SK-N-SH (cell line): ENCODE results near the gene ETHE1. TPM values are rescaled to one million over a fixed set of nuclear protein-coding genes. Genes with fewer than 3 reads are reported as not detected.

Source experiments
- CTCF ChIA-PET: fragments of 300-600, 350-600 bp; formaldehyde crosslinking; extraction: SDS; loops from one replicate; lab custom pipeline; 2021; lab: Yijun Ruan, JAX
- POLR2A ChIA-PET: fragments of 350-600 bp; sonication (Branson Sonifier 250); formaldehyde crosslinking; extraction: SDS; loops from one replicate; lab custom pipeline; 2020; ENCODE audit warnings: antibody characterized with exemption, inconsistent platforms; lab: Yijun Ruan, JAX
- DNase-seq: peaks from one replicate; pipeline ENCODE4 v3.0.0; 2012
- H2AFZ ChIP-seq: fragments of 200-600 bp; sonication (generic); 2 replicates; pipeline ENCODE4 v1.8.1; 2016; ENCODE audit warnings: antibody characterized with exemption, mild to moderate bottlenecking, low read depth
- H3F3A ChIP-seq: fragments of 200-600 bp; sonication (generic); replicated peaks from 2 replicates; pipeline ENCODE3; 2016; ENCODE audit warnings: antibody characterized with exemption, mild to moderate bottlenecking; ENCODE audit not compliant: insufficient read depth
- H3K27ac ChIP-seq, 2 experiments: fragments of 200-500 bp in 1 of 2; fragments of 200-600 bp in 1 of 2; sonication (Bioruptor generic) in 1 of 2; sonication (generic), shearing (Covaris generic) in 1 of 2; 2 replicates each; pipeline versions ENCODE4 v1.5.1 to v1.6.1; 2014 to 2016; ENCODE audit warnings: low read depth in 2 of 2, inconsistent platforms in 1 of 2, low read length in 1 of 2, mild to moderate bottlenecking in 1 of 2, mixed read lengths in 1 of 2
- H3K27me3 ChIP-seq: fragments of 200-600 bp; sonication (generic), shearing (Covaris generic); 2 replicates; pipeline ENCODE4 v1.6.1; 2016; ENCODE audit warnings: mixed run types; ENCODE audit not compliant: insufficient read depth
- H3K36me3 ChIP-seq, 2 experiments: fragments of 200-500 bp in 1 of 2; fragments of 200-600 bp in 1 of 2; sonication (Bioruptor generic) in 1 of 2; sonication (generic) in 1 of 2; replicated peaks in 1 of 2; 2 replicates each; pipeline versions ENCODE3 to v1.5.1; 2014 to 2016; ENCODE audit warnings: low read length in 1 of 2, mild to moderate bottlenecking in 1 of 2; ENCODE audit not compliant: insufficient read depth in 2 of 2, control insufficient read depth in 1 of 2
- H3K4me1 ChIP-seq, 2 experiments: fragments of 200-500 bp in 1 of 2; fragments of 200-600 bp in 1 of 2; sonication (Bioruptor generic) in 1 of 2; sonication (generic), shearing (Covaris generic) in 1 of 2; 2 replicates each; pipeline versions ENCODE4 v1.5.1 to v1.6.1; 2014 to 2016; ENCODE audit warnings: low read depth in 1 of 2, low read length in 1 of 2, mixed run types in 1 of 2; ENCODE audit not compliant: insufficient read depth in 2 of 2, control insufficient read depth in 1 of 2
- H3K4me2 ChIP-seq: fragments of 200-600 bp; sonication (generic), shearing (Covaris generic); 2 replicates; pipeline ENCODE4 v1.6.1; 2017; ENCODE audit warnings: mixed run types
- H3K4me3 ChIP-seq, 2 experiments: fragments of 200-500 bp in 1 of 2; fragments of 200-600 bp in 1 of 2; sonication (Bioruptor generic) in 1 of 2; sonication (generic), shearing (Covaris generic) in 1 of 2; 2 replicates each; pipeline versions ENCODE4 v1.5.1 to v1.8.1; 2014 to 2016; ENCODE audit warnings: low read depth in 2 of 2, inconsistent platforms in 1 of 2, low read length in 1 of 2, mild to moderate bottlenecking in 1 of 2, mixed read lengths in 1 of 2, moderate library complexity in 1 of 2
- H3K79me2 ChIP-seq: fragments of 200-600 bp; sonication (generic); 2 replicates; pipeline ENCODE4 v1.8.1; 2017; ENCODE audit warnings: mild to moderate bottlenecking; ENCODE audit not compliant: insufficient read depth
- H3K9ac ChIP-seq: fragments of 200-600 bp; sonication (generic); 2 replicates; pipeline ENCODE4 v1.6.1; 2017; ENCODE audit warnings: mixed run types
- H3K9me2 ChIP-seq: fragments of 200-600 bp; sonication (generic); 2 replicates; pipeline ENCODE4 v1.6.1; 2017; ENCODE audit warnings: mixed run types
- H3K9me3 ChIP-seq: fragments of 200-600 bp; sonication (generic); 2 replicates; pipeline ENCODE4 v1.6.1; 2017; ENCODE audit warnings: mixed run types, mild to moderate bottlenecking, moderate library complexity
- H4K20me1 ChIP-seq: fragments of 200-600 bp; sonication (generic); 2 replicates; pipeline ENCODE4 v1.6.1; 2017; ENCODE audit warnings: mild to moderate bottlenecking, mixed run types; ENCODE audit not compliant: insufficient read depth
- CHD2 ChIP-seq: fragments of 150-350 bp; IDR thresholded peaks from 2 replicates; pipeline ENCODE4 v1.6.1; 2018; ENCODE audit warnings: low read length; ENCODE audit not compliant: partially characterized antibody
- CTCF ChIP-seq: fragments of 200-600 bp; sonication (generic); IDR thresholded peaks from 2 replicates; pipeline ENCODE4 v1.6.1; 2017; ENCODE audit warnings: antibody characterized with exemption, mild to moderate bottlenecking, moderate library complexity
- GABPA ChIP-seq: IDR thresholded peaks from 2 replicates; pipeline ENCODE4 v1.4.0; 2012; ENCODE audit warnings: low read depth, mild to moderate bottlenecking
- GATA2 ChIP-seq: sonication (generic); formaldehyde crosslinking; IDR thresholded peaks from 2 replicates; pipeline ENCODE4 v1.5.0; 2020; ENCODE audit warnings: mild to moderate bottlenecking, missing genetic modification reagents
- MAX ChIP-seq: IDR thresholded peaks from 2 replicates; pipeline ENCODE4 v1.4.0; 2012; ENCODE audit warnings: low read depth
- MXI1 ChIP-seq: IDR thresholded peaks from 2 replicates; pipeline ENCODE4 v1.6.1; 2012; ENCODE audit warnings: mild to moderate bottlenecking, low read depth, low read length, improper control_type of control experiment
- NFIC ChIP-seq: IDR thresholded peaks from 2 replicates; pipeline ENCODE4 v1.4.0; 2012; ENCODE audit warnings: borderline replicate concordance
- NRF1 ChIP-seq: IDR thresholded peaks from 2 replicates; pipeline ENCODE4 v1.6.1; 2012; ENCODE audit warnings: low read depth, mild to moderate bottlenecking, low read length
- PBX3 ChIP-seq: IDR thresholded peaks from 2 replicates; pipeline ENCODE4; 2012
- POLR2AphosphoS5 ChIP-seq: IDR thresholded peaks from 2 replicates; pipeline ENCODE4 v1.6.1; 2012; ENCODE audit warnings: low read depth, low read length
- RFX5 ChIP-seq: IDR thresholded peaks from 2 replicates; pipeline ENCODE4 v1.6.1; 2012; ENCODE audit warnings: mild to moderate bottlenecking, improper control_type of control experiment, low read length
- RXRA ChIP-seq: IDR thresholded peaks from 2 replicates; pipeline ENCODE4 v1.4.0; 2012; ENCODE audit warnings: low read depth, mild to moderate bottlenecking, borderline replicate concordance
- SIN3A ChIP-seq: IDR thresholded peaks from 2 replicates; pipeline ENCODE4 v1.6.1; 2012; ENCODE audit warnings: low read depth, mild to moderate bottlenecking, low read length, moderate library complexity, borderline replicate concordance
- SMC3 ChIP-seq: IDR thresholded peaks from 2 replicates; pipeline ENCODE4 v1.6.1; 2012; ENCODE audit warnings: low read depth, low read length, improper control_type of control experiment
- WGBS: methylation state at CpG from one replicate; pipeline ENCODE4 v1.1.6; 2017; ENCODE audit warnings: low lambda C conversion rate; 5-methylcytosine and 5-hydroxymethylcytosine counted together
- polyA plus RNA-seq, 3 experiments: library from polyadenylated mRNA; depleted of rRNA; stranded (reverse); fragments of >200 nt; gene quantifications; 2 replicates each; pipeline ENCODE4 v1.2.3, GENCODE V29; 2012
- TF ChIP-seq, protein P1 (sequence below): fragments of 150-350 bp; IDR thresholded peaks from 2 replicates; pipeline ENCODE4 v1.6.1; 2016; ENCODE audit warnings: mild to moderate bottlenecking, low read depth, low read length

The ETHE1 gene
- polyA plus RNA-seq, 1 of the 3 experiments (the other 2 are of a cell fraction), result 86.2 TPM

DNA sequence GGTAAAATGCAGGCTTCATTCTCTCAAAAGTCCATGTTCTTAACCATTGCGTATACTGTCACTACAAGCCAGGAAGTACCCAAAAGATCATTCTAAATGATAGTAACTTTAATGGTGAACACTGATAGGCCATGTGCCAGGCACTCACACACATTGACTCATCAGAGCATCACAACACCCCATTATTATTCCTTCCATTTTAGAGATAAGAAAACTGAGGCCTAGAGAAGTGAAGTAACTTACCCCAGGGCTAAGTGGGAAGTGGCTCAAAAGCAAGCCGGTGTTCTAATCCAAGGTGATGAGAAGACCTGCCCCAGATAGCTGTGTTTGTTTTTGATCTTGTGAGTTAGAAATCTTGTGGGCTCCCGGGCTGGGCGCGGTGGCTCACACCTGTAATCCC is 21.1 kb downstream of the ETHE1 start:
- Histone ChIP-seq H2AFZ (no peak overlapping the region), H3K9me2 (no peaks in the 10 kb centered on the region), H3F3A (peaks cover 13% of the 10 kb centered on the region), H3K4me2 (no peak overlapping the region), H4K20me1 (no peaks in the 10 kb centered on the region), H3K4me1 (peaks cover 3 to 4% of the 10 kb centered on the region in 2 experiments; a peak in 1 of 4 replicates), H3K9me3 (no peaks in the 10 kb centered on the region), H3K27me3 (no peaks in the 10 kb centered on the region), H3K9ac (no peak overlapping the region), H3K4me3 (no peak overlapping the region), H3K79me2 (no peaks in the 10 kb centered on the region), H3K36me3 (peaks cover 7 to 10% of the 10 kb centered on the region in 2 experiments), H3K27ac (no peak overlapping the region)
- no peak for TF ChIP-seq GATA2 (CRISPR knock-in tag)
- TF ChIP-seq PBX3, result no peak
- TF ChIP-seq, protein P1, sequence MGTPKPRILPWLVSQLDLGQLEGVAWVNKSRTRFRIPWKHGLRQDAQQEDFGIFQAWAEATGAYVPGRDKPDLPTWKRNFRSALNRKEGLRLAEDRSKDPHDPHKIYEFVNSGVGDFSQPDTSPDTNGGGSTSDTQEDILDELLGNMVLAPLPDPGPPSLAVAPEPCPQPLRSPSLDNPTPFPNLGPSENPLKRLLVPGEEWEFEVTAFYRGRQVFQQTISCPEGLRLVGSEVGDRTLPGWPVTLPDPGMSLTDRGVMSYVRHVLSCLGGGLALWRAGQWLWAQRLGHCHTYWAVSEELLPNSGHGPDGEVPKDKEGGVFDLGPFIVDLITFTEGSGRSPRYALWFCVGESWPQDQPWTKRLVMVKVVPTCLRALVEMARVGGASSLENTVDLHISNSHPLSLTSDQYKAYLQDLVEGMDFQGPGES, result no peak
- no peak for TF ChIP-seq MXI1
- no peak for TF ChIP-seq POLR2AphosphoS5
- CTCF ChIA-PET, result interaction anchor here (1.7 to 4.3 kb wide), 3 partner anchors 13 to 59 kb away, joined by 6 to 42 read pairs (median 22); no protein-coding TSS in a partner anchor
- POLR2A ChIA-PET, result no interaction called here
- WGBS, result 98% methylated on average over 5 of the region's 5 CpGs
- no peak for DNase-seq

DNA sequence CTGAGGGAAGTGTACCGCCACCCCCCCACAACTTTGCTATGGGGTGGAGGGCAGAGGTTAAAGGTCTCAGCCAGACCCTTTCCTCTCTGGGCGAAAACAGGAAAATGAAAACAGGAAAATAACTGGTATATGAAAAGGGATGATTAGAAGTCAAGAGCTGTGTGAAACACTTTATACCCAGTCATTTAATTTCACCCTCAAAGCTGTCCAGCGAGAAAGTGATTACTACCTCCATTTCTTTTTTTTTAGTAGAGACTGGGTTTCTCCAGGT is 21.9 kb downstream of the ETHE1 start:
- no peak for TF ChIP-seq RXRA
- Histone ChIP-seq H3K9me3 (no peaks in the 10 kb centered on the region), H3K4me2 (0 out of 2 replicates have a peak overlapping the region, but pooled peaks have one; percentile 97), H3K9ac (peak overlapping the region; percentile 81; the same call in 1 of the 2 replicates), H3K79me2 (no peaks in the 10 kb centered on the region), H3K36me3 (peaks cover 4 to 6% of the 10 kb centered on the region in 2 experiments), H3K4me1 (peaks cover 3 to 4% of the 10 kb centered on the region in 2 experiments; a peak in 1 of 4 replicates), H3F3A (peaks cover 10% of the 10 kb centered on the region), H3K27ac (no peak overlapping the region), H2AFZ (peak overlapping the region; percentile 95; the same call in 1 of the 2 replicates), H3K27me3 (no peaks in the 10 kb centered on the region), H3K4me3 (no peak overlapping the region), H4K20me1 (no peaks in the 10 kb centered on the region), H3K9me2 (no peaks in the 10 kb centered on the region)
- ChIA-PET CTCF (interaction anchor here (0.9 to 4.3 kb wide), 7 partner anchors 14 to 90 kb away, joined by 3 to 42 read pairs (median 6); no protein-coding TSS in a partner anchor), POLR2A (no interaction called here)
- no peak for DNase-seq
- WGBS, result 97% methylated on average over 3 of the region's 3 CpGs

DNA sequence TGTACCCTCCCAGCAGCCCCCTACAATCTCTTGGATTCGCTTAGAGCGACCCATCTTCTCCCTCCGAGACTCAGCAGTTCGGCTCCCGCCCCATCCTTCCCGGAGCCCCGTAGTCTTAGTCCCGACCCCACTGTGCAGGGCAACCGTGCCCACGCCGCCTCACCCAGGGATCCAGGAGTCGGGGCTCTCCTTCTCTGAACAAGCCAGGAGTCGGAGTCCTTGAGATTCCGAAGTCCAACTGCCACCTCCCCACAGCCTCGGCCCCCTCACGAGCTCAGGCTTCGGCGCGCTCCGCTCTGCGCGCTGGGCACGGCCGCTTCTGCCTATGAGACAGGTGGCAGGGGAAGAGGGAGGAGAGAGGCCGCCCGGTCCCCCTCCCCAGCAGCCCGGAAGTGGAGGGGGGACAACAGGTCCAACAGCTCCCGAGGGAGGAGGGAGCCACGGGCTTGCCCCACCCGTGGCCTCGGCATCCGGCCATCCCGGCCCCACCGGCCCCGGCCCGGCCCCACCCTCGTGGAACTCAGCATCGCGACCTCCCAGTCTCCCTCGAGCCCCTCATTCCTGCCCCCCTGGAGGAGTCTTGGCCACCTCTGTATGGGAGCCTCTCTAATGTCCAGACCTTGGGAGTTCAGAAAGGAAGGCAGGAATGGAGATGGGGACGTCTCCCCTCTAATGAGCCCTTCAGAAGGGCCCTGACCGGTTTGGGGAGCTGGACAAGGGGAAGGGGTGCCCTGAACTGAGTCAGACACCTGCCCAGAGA is 22.4 kb downstream of the ETHE1 start, which contains the start of gene PHLDB3:
TSS of gene PHLDB3 (minus strand) at position 321 of the 760 bp plus-strand sequence. CDS start 628 bp downstream, outside the sequence.
- Histone ChIP-seq H3K36me3 (peaks cover 3 to 4% of the 10 kb centered on the region in 2 experiments), H3K4me1 (peaks cover 3 to 4% of the 10 kb centered on the region in 2 experiments; a peak in 1 of 4 replicates), H4K20me1 (no peaks in the 10 kb centered on the region), H3K79me2 (no peaks in the 10 kb centered on the region), H3K27ac (peak within 1 kb of the TSS; percentile 68), H3K9ac (peak within 1 kb of the TSS; percentile 81), H3F3A (peaks cover 10% of the 10 kb centered on the region), H3K9me3 (no peaks in the 10 kb centered on the region), H3K4me3 (peak within 1 kb of the TSS; percentile 64 to 98), H3K4me2 (peak within 1 kb of the TSS; percentile 97), H3K9me2 (no peaks in the 10 kb centered on the region), H2AFZ (peak within 1 kb of the TSS; percentile 96), H3K27me3 (no peaks in the 10 kb centered on the region)
- 14% methylated on average over 28 of the region's 42 CpGs for WGBS
- ChIA-PET CTCF (interaction anchor here (0.6 to 4.3 kb wide), 16 partner anchors 9 to 1789 kb away, joined by 3 to 42 read pairs (median 3); no protein-coding TSS in a partner anchor), POLR2A (no interaction called here)
- DNase-seq, result peak; percentile 70
- TF ChIP-seq CTCF (peak; percentile 35), GABPA (no peak; the same call in 1 of the 2 replicates), NFIC (no peak), CHD2 (no peak), GATA2 (CRISPR knock-in tag) (no peak), MAX (no peak), NRF1 (no peak), RFX5 (no peak), SMC3 (no peak), SIN3A (no peak)
- TF ChIP-seq, protein P1, result no peak
